OCI-LY1 (cell line): Measurements from ENCODE around the gene RPRD2.

Experiments used
- EZH2 ChIP-seq: fragments of 200-600 bp; sonication (generic), shearing (Covaris generic); IDR thresholded peaks from 2 replicates; pipeline ENCODE4 v1.8.0; 2017; ENCODE audit warnings: borderline replicate concordance, mixed run types, mild to moderate bottlenecking, antibody characterized with exemption, low read length, moderate library complexity, mixed read lengths
- TF ChIP-seq, protein P1 (sequence below): fragments of 200-600 bp; sonication (generic), shearing (Covaris generic); IDR thresholded peaks from 2 replicates; pipeline ENCODE4 v1.5.1; 2017; ENCODE audit warnings: mild to moderate bottlenecking, antibody characterized with exemption, low read length, moderate library complexity, mixed read lengths

DNA sequence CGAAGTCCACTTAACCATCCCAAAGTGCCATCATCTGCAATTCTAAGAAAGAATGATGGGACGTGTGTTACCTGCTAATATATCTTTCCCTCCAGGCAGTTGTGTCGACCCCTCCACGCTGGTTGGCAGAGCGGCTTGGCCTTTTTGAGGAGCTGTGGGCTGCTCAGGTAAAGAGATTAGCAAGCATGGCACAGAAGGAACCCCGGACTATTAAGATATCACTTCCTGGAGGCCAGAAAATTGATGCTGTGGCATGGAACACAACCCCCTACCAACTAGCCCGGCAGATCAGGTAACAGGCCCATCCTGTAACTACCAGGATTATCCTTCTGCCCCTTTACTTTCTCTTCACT, 123.8 kb downstream of the RPRD2 start:
- TF ChIP-seq, protein P1, sequence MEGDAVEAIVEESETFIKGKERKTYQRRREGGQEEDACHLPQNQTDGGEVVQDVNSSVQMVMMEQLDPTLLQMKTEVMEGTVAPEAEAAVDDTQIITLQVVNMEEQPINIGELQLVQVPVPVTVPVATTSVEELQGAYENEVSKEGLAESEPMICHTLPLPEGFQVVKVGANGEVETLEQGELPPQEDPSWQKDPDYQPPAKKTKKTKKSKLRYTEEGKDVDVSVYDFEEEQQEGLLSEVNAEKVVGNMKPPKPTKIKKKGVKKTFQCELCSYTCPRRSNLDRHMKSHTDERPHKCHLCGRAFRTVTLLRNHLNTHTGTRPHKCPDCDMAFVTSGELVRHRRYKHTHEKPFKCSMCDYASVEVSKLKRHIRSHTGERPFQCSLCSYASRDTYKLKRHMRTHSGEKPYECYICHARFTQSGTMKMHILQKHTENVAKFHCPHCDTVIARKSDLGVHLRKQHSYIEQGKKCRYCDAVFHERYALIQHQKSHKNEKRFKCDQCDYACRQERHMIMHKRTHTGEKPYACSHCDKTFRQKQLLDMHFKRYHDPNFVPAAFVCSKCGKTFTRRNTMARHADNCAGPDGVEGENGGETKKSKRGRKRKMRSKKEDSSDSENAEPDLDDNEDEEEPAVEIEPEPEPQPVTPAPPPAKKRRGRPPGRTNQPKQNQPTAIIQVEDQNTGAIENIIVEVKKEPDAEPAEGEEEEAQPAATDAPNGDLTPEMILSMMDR: no peak
- TF ChIP-seq EZH2: no peak
